ENCODE data around the gene BPTF.
A peak's percentile ranks its signal among the peaks of the same experiment; 100 is the strongest.
"Not testable (repeated sequence)": the region's sequence is repeated elsewhere in the genome, so short reads cannot be mapped to it uniquely, and the experiment has no call there.

BPTF gene

GRCh38 chr17:67884741-67885140 is 59.4 kb downstream of the BPTF start:
- no peak for DNase-seq

GRCh38 chr17:67891481-67892119 is 66.3 kb downstream of the BPTF start:
- no peak for DNase-seq

DNA sequence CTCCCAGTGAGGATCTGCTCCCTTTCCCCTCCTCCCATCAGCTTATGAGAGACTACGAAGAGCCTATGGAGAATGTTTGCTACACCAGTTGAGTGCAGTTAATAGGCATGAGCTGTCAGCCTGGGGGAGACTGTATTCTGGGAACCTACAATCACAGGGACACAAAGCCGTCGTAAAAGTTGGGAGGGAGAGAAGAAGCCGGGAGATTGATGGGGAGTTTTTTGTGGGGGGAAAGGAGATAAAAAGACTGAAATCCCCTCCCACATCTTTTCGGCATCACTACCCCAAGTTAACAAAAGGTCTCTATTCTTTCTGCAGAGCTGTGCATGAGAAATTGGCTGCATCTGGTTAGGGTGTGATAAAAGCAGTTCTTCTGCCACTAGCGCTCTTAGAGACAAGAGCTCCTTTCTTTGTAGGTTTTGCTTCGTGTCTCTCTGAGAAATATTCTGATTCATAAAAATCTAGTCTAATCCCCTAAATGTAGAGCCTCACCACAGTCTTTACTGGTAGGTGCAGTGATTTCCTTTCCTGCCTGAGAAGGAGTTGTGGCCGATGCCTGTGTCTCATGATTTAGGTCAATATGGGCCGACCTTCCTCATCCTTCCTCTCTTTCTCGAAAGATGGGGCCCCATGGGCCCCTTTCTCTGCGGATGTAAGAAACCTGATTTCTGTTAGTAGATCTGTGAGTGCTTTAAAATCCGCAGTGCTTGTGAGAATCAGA is 77.4 kb downstream of the BPTF start:
- DNase-seq: no peak

DNA sequence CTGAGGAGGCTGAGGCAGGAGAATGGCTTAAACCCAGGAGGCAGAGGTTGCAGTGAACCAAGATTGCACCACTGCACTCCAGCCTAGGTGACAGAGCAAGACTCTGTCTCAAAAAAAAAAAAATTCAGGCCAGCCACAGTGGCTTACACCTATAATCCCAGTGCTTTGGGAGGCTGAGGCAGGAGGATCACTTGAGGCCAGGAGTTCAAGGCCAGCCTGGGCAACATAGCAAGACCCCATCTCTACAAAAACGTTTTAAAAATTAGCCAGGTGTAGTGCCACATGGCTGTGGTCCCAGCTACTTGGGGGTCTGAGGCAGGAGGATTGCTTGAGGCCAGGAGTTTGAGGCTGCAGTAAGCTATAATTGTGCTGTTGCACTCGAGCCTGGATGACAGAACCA is 80.0 kb downstream of the BPTF start:
- not testable (repeated sequence) for DNase-seq

- DNase-seq: not testable (repeated sequence)
Measured at GRCh38 chr17:67910117-67910803, 85.0 kb downstream of the BPTF start.

DNA sequence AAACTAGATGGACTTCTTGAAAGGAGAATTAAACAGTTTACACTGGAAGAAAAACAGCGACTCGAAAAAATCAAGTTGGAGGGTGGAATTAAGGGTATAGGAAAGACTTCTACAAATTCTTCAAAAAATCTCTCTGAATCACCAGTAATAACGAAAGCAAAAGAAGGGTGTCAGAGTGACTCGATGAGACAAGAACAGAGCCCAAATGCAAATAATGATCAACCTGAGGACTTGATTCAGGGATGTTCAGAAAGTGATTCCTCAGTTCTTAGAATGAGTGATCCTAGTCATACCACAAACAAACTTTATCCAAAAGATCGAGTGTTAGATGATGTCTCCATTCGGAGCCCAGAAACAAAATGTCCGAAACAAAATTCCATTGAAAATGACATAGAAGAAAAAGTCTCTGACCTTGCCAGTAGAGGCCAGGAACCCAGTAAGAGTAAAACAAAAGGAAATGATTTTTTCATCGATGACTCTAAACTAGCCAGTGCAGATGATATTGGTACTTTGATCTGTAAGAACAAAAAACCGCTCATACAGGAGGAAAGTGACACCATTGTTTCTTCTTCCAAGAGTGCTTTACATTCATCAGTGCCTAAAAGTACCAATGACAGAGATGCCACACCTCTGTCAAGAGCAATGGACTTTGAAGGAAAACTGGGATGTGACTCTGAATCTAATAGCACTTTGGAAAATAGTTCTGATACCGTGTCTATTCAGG is 85.9 kb downstream of the BPTF start:
- DNase-seq: no peak

DNA sequence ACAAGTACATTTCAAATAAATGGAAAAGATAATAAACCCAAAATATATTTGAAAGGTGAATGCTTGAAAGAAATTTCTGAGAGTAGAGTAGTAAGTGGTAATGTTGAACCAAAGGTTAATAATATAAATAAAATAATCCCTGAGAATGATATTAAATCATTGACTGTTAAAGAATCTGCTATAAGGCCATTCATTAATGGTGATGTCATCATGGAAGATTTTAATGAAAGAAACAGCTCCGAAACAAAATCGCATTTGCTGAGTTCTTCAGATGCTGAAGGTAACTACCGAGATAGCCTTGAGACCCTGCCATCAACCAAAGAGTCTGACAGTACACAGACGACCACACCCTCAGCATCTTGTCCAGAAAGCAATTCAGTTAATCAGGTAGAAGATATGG is 86.8 kb downstream of the BPTF start:
- DNase-seq: no peak

- no peak for DNase-seq
Measured at GRCh38 chr17:67912656-67913055, 87.4 kb downstream of the BPTF start.

DNA sequence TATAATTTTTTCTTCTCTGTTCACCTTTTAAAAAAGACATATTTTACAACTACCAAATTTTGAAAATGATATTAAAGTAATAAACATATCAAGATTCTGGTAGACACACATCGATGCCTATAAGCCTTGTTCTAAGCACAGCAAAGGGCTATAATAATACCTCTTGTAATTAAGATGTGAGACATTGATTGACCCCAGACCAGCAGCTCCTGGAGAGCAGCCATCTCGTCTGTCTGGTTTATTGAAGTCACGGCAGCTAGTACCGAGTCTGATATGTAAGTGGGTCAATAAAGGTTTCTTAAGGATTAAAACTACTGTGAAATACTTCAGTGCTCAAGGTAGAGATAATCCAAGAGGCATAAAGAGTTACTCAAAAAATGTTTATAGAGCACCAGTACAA is 94.9 kb downstream of the BPTF start:
- no peak for DNase-seq

DNA sequence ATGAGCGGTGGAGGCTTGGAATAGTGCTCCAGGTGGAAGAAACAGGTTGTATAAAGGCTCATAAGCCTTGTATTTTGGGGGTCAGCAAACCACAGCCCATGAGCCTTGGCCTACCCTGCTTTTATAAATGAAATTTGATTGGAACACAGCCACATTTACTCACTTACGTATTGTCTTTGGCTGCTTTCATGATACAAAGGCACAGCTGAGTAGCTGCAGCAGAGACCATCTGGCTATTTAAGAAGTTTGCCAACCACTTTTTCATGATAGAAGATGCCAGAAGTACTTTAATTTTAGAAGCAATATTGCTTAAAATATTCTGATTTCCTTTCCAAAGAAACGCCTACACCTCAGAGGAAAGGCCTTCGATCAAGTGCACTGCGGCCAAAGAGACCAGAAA is 97.2 kb downstream of the BPTF start:
- DNase-seq: no peak

GRCh38 chr17:67928842-67929241 is 103.5 kb downstream of the BPTF start:
- DNase-seq: not testable (repeated sequence)

GRCh38 chr17:67931227-67931626 is 105.9 kb downstream of the BPTF start:
- DNase-seq: no peak

GRCh38 chr17:67942810-67943209 is 117.5 kb downstream of the BPTF start:
- DNase-seq: no peak

- no peak for DNase-seq
Measured at GRCh38 chr17:67944035-67944434, 118.7 kb downstream of the BPTF start.

DNA sequence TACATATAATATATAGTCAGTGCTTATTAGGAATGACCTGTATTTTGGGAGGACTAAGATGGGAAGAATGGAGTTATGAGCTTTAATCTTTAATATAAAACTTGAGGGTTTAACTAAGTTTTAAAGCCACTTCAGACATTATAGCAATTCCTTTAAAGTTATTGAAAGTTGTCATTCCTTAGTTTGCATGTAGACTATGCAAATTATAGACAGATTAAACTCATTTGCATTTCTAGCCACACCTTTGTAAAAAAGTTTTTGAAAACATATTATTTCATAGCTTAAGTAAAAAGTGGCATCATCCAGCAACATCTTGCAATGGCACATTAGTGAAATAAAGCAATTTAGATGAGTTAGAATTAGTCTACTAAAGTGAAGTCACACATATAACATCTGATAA is 121.2 kb downstream of the BPTF start:
- DNase-seq: no peak

GRCh38 chr17:67947325-67947813 is 122.1 kb downstream of the BPTF start:
- no peak for DNase-seq

DNA sequence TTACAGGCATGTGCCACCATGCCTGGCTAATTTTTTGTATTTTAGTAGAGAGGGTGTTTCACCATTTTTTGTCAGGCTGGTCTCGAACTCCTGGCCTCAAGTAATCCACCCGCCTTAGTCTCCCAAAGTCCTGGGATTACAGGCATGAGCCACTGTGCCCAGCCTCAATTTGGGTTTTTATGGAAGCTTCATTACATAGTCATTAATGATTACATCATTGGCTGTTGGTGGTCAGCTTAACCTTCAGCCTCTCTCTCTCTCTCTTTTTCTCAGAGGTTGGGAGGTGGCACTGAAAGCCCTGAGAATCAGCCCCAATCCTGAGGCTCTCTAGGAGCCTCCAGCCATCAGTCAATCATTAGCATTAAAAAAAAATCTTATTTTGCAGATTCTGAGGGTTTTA is 125.6 kb downstream of the BPTF start:
- no peak for DNase-seq

DNA sequence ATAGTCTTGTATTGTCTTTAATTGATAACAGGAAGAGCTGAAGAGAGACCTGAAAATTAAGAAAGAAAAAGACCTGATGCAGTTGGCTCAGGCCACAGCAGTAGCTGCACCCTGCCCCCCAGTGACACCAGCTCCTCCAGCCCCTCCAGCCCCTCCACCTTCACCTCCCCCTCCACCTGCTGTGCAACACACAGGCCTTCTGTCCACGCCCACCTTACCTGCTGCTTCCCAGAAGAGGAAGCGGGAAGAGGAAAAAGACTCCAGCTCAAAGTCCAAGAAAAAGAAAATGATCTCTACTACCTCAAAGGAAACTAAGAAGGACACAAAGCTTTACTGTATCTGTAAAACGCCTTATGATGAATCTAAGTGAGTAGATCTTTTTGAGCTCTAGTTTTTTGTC is 134.2 kb downstream of the BPTF start:
- no peak for DNase-seq

- not testable (repeated sequence) for DNase-seq
Measured at GRCh38 chr17:67960276-67960675, 135.0 kb downstream of the BPTF start.

DNA sequence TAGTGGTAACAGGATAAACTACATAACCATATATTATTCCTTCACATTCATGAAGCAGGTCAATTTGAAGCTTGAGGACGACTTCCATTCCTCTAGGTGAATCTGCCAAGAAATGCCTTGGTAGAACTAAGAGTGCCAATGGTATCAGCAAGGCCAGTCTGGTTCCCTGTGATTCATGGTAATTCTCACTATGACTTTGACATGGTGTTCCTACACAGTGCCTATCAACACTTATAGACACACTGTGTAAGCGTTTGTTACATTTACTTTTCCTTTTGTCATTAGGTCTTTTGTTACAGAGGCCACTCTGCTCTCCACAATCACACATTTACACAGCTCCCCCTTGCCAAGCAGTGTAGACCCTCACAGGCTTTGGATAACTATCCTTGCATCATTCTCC is 136.9 kb downstream of the BPTF start:
- not testable (repeated sequence) for DNase-seq

DNA sequence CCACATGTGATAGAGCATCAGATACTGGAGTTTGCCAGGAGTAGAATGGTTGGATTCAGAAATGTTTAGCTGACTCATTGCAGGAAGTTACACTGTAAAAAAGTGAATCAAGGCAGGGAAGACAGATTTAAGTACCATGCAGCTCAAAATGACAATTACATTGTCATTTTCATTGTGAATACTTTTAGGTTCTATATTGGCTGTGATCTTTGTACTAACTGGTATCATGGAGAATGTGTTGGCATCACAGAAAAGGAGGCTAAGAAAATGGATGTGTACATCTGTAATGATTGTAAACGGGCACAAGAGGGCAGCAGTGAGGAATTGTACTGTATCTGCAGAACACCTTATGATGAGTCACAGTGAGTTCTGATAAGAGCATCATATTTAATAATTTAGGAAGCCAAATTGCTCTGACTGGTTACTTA is 137.9 kb downstream of the BPTF start:
- peak; percentile 72 for DNase-seq

DNA sequence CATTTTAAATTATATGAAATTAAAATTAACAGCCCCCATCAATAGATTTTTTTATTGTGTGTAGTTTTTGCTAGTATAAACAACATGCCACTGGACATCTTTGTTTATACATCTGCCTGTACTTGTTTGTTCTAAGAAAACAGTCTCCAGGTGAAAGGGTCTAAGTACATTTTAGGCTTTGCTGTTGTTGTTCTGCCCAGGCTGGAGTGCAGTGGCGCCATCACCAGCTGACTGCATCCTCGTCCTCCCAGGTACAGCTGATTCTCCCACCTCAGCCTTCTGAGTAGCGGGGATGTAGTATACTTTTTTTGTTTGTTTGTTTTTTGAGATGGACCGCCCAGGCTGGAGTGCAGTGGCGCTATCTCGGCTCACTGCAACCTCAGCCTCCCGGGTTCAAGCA is 145.5 kb downstream of the BPTF start:
- DNase-seq: no peak

- DNase-seq: no peak
Measured at GRCh38 chr17:67974185-67974584, 148.9 kb downstream of the BPTF start.
